ENCODE results near the gene SLC44A5. TPM values are rescaled to one million over a fixed set of nuclear protein-coding genes. Genes with fewer than 3 reads are reported as not detected.
"Not testable (repeated sequence)": the region's sequence is repeated elsewhere in the genome, so short reads cannot be mapped to it uniquely, and the experiment has no call there.

The SLC44A5 gene
- total and polyA plus RNA-seq, 4 donors = 0.75 to 1.6 (median 1.1) TPM

DNA sequence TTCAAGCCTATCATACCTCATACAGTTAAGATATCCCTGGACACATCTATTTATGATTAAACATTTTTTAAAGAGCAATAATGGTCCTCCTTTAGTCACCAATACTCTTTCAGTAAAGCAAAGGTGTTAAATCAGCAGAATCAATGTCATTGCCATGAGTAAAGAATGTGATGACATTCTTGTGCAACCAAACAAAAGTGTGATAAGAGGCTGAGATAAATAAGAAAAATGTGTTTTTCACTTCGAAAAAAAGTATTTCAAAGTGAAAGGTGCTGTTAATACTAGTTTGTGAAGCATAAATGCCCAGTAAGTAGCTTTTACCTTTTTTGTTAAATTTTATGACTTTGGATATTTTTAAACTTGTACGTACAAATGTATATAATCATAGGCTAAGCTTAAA is 8.4 kb downstream of the SLC44A5 start:
- H3K36me3 ChIP-seq (ENCODE audit: control insufficient read depth in 1 of 2, insufficient read depth in 2 of 2, low read length in 1 of 2) = no peaks in the 10 kb centered on the region
- 30 to 35% methylated on average over 2 of the region's 2 CpGs for WGBS, 2 donors
- no peak for DNase-seq
- no peaks in the 10 kb centered on the region for H3K27me3 ChIP-seq (ENCODE audit: control insufficient read depth in 1 of 2, insufficient read depth in 2 of 2, low read length in 1 of 2)
- intact Hi-C loops (cut with DNase I) = no loop called here
- H3K9me3 ChIP-seq (ENCODE audit: control insufficient read depth, low read length) = no peaks in the 10 kb centered on the region
- no peak for ATAC-seq (ENCODE audit: low FRiP score)
- H3K27ac ChIP-seq (ENCODE audit: low read depth in 1 of 2, low read length in 2 of 2) = no peak overlapping the region
- H3K4me3 ChIP-seq (ENCODE audit: low read length in 2 of 2) = no peak overlapping the region
- no peaks in the 10 kb centered on the region for H3K4me1 ChIP-seq (ENCODE audit: control insufficient read depth in 1 of 2, insufficient read depth in 2 of 2, low read length in 2 of 2)

DNA sequence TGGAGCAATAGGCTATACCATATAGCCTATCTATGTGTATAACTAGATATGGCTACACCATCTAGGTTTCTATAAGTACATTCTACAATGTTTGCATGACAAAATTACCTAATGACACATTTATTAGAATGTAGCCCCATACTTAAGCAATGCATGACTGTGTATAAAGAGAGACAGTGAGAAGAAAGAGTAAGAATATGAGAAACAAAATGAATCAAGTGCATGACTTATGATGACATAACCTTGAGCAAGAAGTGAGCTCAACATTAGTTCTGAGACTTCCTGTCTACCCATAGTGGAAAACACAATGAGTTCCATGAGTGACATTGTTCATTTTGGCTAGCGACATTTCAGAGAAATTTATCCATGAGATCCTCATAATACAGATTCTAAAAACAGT is 10.1 kb downstream of the SLC44A5 start:
- WGBS, 2 donors = 62 to 72% methylated on average over 1 of the region's 1 CpG

DNA sequence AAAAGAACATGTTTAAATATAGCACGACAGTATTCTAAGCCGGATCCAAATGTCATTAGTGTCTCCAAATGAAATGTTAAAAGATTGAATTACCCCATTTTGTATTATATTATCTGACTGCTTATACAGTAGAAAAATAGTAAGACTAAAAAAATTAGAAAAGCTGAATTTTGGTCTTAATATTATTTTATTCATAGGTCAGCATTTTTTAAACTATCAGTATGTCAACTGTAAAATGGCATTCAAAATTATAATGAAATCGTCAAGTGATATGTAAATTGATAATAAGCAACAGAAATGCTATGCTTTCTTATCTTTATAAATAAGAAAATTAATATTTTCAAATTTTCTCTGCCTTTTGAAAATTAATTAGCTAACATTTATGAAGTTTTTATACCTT is 16.6 kb downstream of the SLC44A5 start:
- H3K9me3 ChIP-seq (ENCODE audit: control insufficient read depth, low read length) = no peaks in the 10 kb centered on the region
- ATAC-seq (ENCODE audit: low FRiP score) (no peak), DNase-seq (no peak)
- H3K27me3 ChIP-seq (ENCODE audit: control insufficient read depth in 1 of 2, insufficient read depth in 2 of 2, low read length in 1 of 2) = no peaks in the 10 kb centered on the region
- 69 to 76% methylated on average over 3 of the region's 3 CpGs for WGBS, 2 donors
- no peaks in the 10 kb centered on the region for H3K36me3 ChIP-seq (ENCODE audit: control insufficient read depth in 1 of 2, insufficient read depth in 2 of 2, low read length in 1 of 2)
- no peak overlapping the region for H3K27ac ChIP-seq (ENCODE audit: low read depth in 1 of 2, low read length in 2 of 2)
- no peak overlapping the region for H3K4me3 ChIP-seq (ENCODE audit: low read length in 2 of 2)
- intact Hi-C loops (cut with DNase I) = no loop called here
- H3K4me1 ChIP-seq (ENCODE audit: control insufficient read depth in 1 of 2, insufficient read depth in 2 of 2, low read length in 2 of 2) = no peaks in the 10 kb centered on the region

More for the DNA sequence above, 10.1 kb downstream of the SLC44A5 start:
- DNase-seq (no peak), ATAC-seq (ENCODE audit: low FRiP score) (no peak)
- H3K27ac ChIP-seq (ENCODE audit: low read depth in 1 of 2, low read length in 2 of 2) = no peak overlapping the region
- no peaks in the 10 kb centered on the region for H3K9me3 ChIP-seq (ENCODE audit: control insufficient read depth, low read length)
- H3K4me1 ChIP-seq (ENCODE audit: control insufficient read depth in 1 of 2, insufficient read depth in 2 of 2, low read length in 2 of 2) = no peaks in the 10 kb centered on the region
- H3K36me3 ChIP-seq (ENCODE audit: control insufficient read depth in 1 of 2, insufficient read depth in 2 of 2, low read length in 1 of 2) = no peaks in the 10 kb centered on the region
- H3K27me3 ChIP-seq (ENCODE audit: control insufficient read depth in 1 of 2, insufficient read depth in 2 of 2, low read length in 1 of 2) = no peaks in the 10 kb centered on the region
- intact Hi-C loops (cut with DNase I) = no loop called here
- H3K4me3 ChIP-seq (ENCODE audit: low read length in 2 of 2) = no peak overlapping the region

DNA sequence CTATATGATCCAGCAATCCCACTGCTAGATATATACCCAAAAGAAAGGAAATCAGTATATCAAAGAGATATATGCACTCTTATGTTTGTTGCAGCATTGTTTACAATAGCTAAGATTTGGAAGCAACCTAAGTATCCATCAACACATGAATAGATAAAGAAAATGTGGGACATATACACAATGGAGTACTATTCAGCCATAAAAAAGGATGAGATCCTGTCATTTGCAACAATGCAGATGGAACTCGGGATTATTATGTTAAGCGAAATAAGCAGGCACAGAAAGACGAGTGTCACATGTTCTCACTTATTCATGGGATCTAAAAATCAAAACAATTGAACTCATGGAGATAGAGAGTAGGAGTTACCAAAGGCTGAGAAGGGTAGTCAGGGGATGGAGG is 17.5 kb downstream of the SLC44A5 start:
- 71 to 81% methylated on average over 3 of the region's 3 CpGs for WGBS, 2 donors
- H3K9me3 ChIP-seq (ENCODE audit: control insufficient read depth, low read length); H3K4me1 ChIP-seq (ENCODE audit: control insufficient read depth in 1 of 2, insufficient read depth in 2 of 2, low read length in 2 of 2); H3K36me3 ChIP-seq (ENCODE audit: control insufficient read depth in 1 of 2, insufficient read depth in 2 of 2, low read length in 1 of 2); ATAC-seq (ENCODE audit: low FRiP score); H3K27ac ChIP-seq (ENCODE audit: low read depth in 1 of 2, low read length in 2 of 2); intact Hi-C loops (cut with DNase I); DNase-seq; H3K27me3 ChIP-seq (ENCODE audit: control insufficient read depth in 1 of 2, insufficient read depth in 2 of 2, low read length in 1 of 2); H3K4me3 ChIP-seq (ENCODE audit: low read length in 2 of 2): not testable (repeated sequence)

DNA sequence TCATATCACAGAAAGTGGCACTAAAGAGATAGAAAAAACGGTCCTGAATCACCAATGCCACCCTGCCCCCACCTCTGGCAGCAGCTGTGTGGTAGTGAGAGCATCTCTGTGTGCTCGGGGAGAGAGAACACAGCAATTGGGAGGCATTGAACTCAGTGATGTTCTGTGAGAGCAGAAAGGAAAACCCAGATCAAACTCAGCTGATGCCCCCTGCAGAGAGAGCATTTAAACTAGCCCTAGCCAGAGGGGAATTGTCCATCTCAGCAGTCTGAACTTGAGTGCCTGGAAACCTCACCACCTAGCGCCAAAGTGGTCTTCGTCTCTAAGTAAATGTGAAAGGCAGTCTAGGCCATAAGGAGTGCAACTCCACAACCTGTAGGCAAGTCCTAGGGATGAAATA is 21.3 kb downstream of the SLC44A5 start:
- H3K27me3 ChIP-seq (ENCODE audit: control insufficient read depth in 1 of 2, insufficient read depth in 2 of 2, low read length in 1 of 2) = no peaks in the 10 kb centered on the region
- H3K4me3 ChIP-seq (ENCODE audit: low read length in 2 of 2) = no peak overlapping the region
- 78% methylated on average over 4 of the region's 4 CpGs for WGBS, 2 donors
- no peak for ATAC-seq (ENCODE audit: low FRiP score)
- no peaks in the 10 kb centered on the region for H3K36me3 ChIP-seq (ENCODE audit: control insufficient read depth in 1 of 2, insufficient read depth in 2 of 2, low read length in 1 of 2)
- no peaks in the 10 kb centered on the region for H3K9me3 ChIP-seq (ENCODE audit: control insufficient read depth, low read length)
- no peak for DNase-seq
- no peak overlapping the region for H3K27ac ChIP-seq (ENCODE audit: low read depth in 1 of 2, low read length in 2 of 2)
- H3K4me1 ChIP-seq (ENCODE audit: control insufficient read depth in 1 of 2, insufficient read depth in 2 of 2, low read length in 2 of 2) = no peaks in the 10 kb centered on the region
- intact Hi-C loops (cut with DNase I) = no loop called here

DNA sequence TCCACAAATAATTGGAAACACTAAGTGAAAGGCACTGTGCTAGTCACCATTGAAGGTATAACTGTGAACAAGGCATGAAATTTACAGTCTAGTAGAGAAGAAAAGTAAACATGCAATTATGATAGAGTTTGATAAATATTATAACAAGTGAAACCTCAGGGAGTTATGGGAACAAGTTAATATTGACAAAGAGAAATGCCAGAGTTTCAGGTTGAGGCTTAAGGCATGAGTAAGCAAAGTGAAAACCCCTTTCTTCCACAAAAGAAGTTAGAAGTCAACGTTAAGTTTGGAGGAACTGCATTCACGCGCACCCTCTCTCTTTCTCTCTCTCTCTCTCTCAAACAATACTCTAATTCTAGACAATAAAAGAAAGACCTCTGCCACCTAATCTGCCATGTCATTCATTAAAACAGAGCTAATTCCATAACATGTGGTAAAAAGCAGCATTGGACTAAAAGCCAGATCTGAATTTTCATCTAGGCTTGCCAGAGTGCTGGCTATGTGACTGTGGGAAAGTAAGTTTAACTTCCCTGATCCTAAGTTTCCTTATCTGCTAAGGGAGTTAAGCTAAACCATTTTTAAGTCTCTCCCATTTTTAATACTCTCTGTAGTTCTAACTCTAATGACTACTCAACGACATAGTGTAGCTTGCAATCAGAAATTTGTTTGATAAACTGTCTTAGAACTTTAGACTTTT is 22.0 kb downstream of the SLC44A5 start:
- intact Hi-C loops (cut with DNase I) = no loop called here
- ATAC-seq (ENCODE audit: low FRiP score) (no peak), DNase-seq (no peak)
- 30 to 37% methylated on average over 4 of the region's 4 CpGs for WGBS, 2 donors
- Histone ChIP-seq H3K27ac (ENCODE audit: low read depth in 1 of 2, low read length in 2 of 2) (no peak overlapping the region), H3K36me3 (ENCODE audit: control insufficient read depth in 1 of 2, insufficient read depth in 2 of 2, low read length in 1 of 2) (no peaks in the 10 kb centered on the region), H3K9me3 (ENCODE audit: control insufficient read depth, low read length) (no peaks in the 10 kb centered on the region), H3K4me1 (ENCODE audit: control insufficient read depth in 1 of 2, insufficient read depth in 2 of 2, low read length in 2 of 2) (no peaks in the 10 kb centered on the region), H3K4me3 (ENCODE audit: low read length in 2 of 2) (no peak overlapping the region), H3K27me3 (ENCODE audit: control insufficient read depth in 1 of 2, insufficient read depth in 2 of 2, low read length in 1 of 2) (no peaks in the 10 kb centered on the region)

DNA sequence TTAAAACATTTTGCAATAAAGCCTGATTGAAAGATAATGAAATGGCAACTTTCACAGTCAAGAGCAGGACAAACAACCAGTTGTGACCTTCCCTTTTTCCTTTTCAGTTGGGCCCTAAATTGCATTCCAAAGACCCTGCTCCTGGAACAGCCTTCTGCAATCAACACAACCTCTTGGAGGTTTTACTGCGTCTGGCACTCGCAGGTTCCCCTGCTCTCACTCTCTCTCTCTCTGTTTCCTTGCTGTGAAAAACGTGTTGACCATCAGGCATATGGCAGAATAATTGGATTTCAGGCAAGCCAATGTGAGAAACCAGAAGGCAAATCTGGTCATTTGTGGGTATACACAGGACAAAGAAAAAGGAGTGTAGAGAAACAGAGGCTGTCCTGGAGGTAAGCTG is 23.2 kb downstream of the SLC44A5 start:
- Histone ChIP-seq H3K4me3 (ENCODE audit: low read length in 2 of 2) (no peak overlapping the region), H3K36me3 (ENCODE audit: control insufficient read depth in 1 of 2, insufficient read depth in 2 of 2, low read length in 1 of 2) (no peaks in the 10 kb centered on the region), H3K27ac (ENCODE audit: low read depth in 1 of 2, low read length in 2 of 2) (no peak overlapping the region), H3K9me3 (ENCODE audit: control insufficient read depth, low read length) (no peaks in the 10 kb centered on the region), H3K4me1 (ENCODE audit: control insufficient read depth in 1 of 2, insufficient read depth in 2 of 2, low read length in 2 of 2) (no peaks in the 10 kb centered on the region), H3K27me3 (ENCODE audit: control insufficient read depth in 1 of 2, insufficient read depth in 2 of 2, low read length in 1 of 2) (no peaks in the 10 kb centered on the region)
- WGBS, 2 donors = 44 to 58% methylated on average over 3 of the region's 3 CpGs
- ATAC-seq (ENCODE audit: low FRiP score) (no peak), DNase-seq (no peak)
- intact Hi-C loops (cut with DNase I) = no loop called here

DNA sequence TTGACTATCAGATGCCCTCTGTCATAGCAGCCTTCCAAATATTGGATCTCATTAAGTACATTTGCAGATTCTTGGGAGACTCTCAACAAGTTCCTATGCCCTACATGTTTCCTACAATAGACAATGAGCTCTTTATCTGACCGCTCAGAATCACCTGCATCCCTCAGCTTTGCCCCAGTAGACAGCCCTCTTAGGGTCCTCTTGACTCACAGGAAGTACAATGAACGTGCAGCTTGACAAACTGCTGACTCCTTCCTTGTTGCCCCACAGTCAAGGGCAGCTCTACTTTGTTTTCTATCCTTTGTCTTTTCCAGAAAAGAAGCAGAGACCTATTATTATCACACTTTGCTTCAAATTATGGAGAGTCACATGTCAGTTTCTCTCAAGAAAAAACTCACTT is 27.6 kb downstream of the SLC44A5 start:
- Histone ChIP-seq H3K9me3 (ENCODE audit: control insufficient read depth, low read length) (no peaks in the 10 kb centered on the region), H3K27me3 (ENCODE audit: control insufficient read depth in 1 of 2, insufficient read depth in 2 of 2, low read length in 1 of 2) (no peaks in the 10 kb centered on the region), H3K4me1 (ENCODE audit: control insufficient read depth in 1 of 2, insufficient read depth in 2 of 2, low read length in 2 of 2) (no peaks in the 10 kb centered on the region), H3K27ac (ENCODE audit: low read depth in 1 of 2, low read length in 2 of 2) (no peak overlapping the region), H3K36me3 (ENCODE audit: control insufficient read depth in 1 of 2, insufficient read depth in 2 of 2, low read length in 1 of 2) (no peaks in the 10 kb centered on the region), H3K4me3 (ENCODE audit: low read length in 2 of 2) (no peak overlapping the region)
- no peak for ATAC-seq (ENCODE audit: low FRiP score)
- WGBS, 2 donors = 73 to 74% methylated on average over 2 of the region's 2 CpGs
- intact Hi-C loops (cut with DNase I) = no loop called here
- no peak for DNase-seq

DNA sequence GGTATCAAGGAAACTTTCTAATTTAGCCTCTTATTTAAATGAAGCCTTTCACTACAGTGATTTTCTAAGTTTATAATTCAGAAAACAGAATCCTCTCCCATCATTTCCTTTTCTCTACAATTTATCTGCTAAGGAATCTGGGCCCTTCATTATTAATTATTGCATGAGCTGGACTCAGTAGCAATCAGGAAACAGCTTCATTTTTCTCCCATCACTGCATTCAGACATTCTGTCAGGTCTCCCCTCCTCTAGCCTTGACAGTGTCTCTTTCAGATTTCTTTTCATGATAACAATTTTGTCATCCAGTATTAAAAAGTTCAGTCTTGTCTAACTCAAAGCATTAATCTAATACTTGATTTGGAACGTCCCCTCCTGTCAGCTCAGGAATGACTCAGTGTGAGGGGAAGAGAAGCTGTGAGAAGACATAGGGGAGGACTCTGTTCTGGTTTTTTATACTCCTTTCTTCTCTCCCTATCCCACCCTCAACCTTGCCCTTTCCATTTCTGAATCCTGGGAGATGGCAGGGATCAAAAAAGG is 28.1 kb downstream of the SLC44A5 start:
- H3K27me3 ChIP-seq (ENCODE audit: control insufficient read depth in 1 of 2, insufficient read depth in 2 of 2, low read length in 1 of 2) = no peaks in the 10 kb centered on the region
- intact Hi-C loops (cut with DNase I) = no loop called here
- 62 to 63% methylated on average over 1 of the region's 1 CpG for WGBS, 2 donors
- DNase-seq (no peak), ATAC-seq (ENCODE audit: low FRiP score) (no peak)
- H3K4me1 ChIP-seq (ENCODE audit: control insufficient read depth in 1 of 2, insufficient read depth in 2 of 2, low read length in 2 of 2) = no peaks in the 10 kb centered on the region
- H3K27ac ChIP-seq (ENCODE audit: low read depth in 1 of 2, low read length in 2 of 2) = no peak overlapping the region
- no peaks in the 10 kb centered on the region for H3K36me3 ChIP-seq (ENCODE audit: control insufficient read depth in 1 of 2, insufficient read depth in 2 of 2, low read length in 1 of 2)
- H3K4me3 ChIP-seq (ENCODE audit: low read length in 2 of 2) = no peak overlapping the region
- H3K9me3 ChIP-seq (ENCODE audit: control insufficient read depth, low read length) = no peaks in the 10 kb centered on the region
